HEK293 (cell line): ENCODE results near the gene OR10Z1.

Experiments
- CTCF ChIA-PET: fragments of 350-600 bp; formaldehyde crosslinking; extraction: SDS; loops from one replicate; lab custom pipeline; 2021; ENCODE audit warnings: antibody characterized with exemption; lab: Yijun Ruan, JAX
- POLR2A ChIA-PET: fragments of 300-600 bp; formaldehyde crosslinking; extraction: SDS; loops from one replicate; lab custom pipeline; 2020; ENCODE audit warnings: antibody characterized with exemption, inconsistent platforms; lab: Yijun Ruan, JAX
- H3K27ac ChIP-seq: fragments of 200-500 bp; sonication (Bioruptor generic); 2 replicates; pipeline ENCODE4 v1.5.1; 2014; ENCODE audit warnings: low read depth, low read length, control low read depth, inconsistent platforms; ENCODE audit errors: extremely low read depth
- H3K36me3 ChIP-seq, 2 experiments: fragments of 200-500 bp in 1 of 2; sonication (Bioruptor generic) in 1 of 2; 1 replicate in 1 of 2; 2 replicates in 1 of 2; pipeline ENCODE4 v1.5.1; 2014 to 2017; ENCODE audit warnings: inconsistent platforms in 2 of 2, low read length in 2 of 2; ENCODE audit not compliant: control insufficient read depth in 2 of 2, insufficient read depth in 1 of 2
- H3K4me1 ChIP-seq: fragments of 200-500 bp; sonication (Bioruptor generic); 2 replicates; pipeline ENCODE4 v1.5.1; 2014; ENCODE audit warnings: mild to moderate bottlenecking, low read length, inconsistent platforms; ENCODE audit not compliant: control insufficient read depth, insufficient read depth
- H3K4me3 ChIP-seq: 2 replicates; pipeline ENCODE4 v1.5.1; 2011; ENCODE audit warnings: low read depth, mild to moderate bottlenecking, control low read depth, low read length, moderate library complexity
- H3K9me3 ChIP-seq: fragments of 200-500 bp; sonication (Bioruptor generic); 2 replicates; pipeline ENCODE4 v1.5.1; 2014; ENCODE audit warnings: low read depth, low read length, inconsistent platforms; ENCODE audit not compliant: control insufficient read depth, insufficient read depth
- GLIS1 ChIP-seq: fragments of 450-650 bp; formaldehyde crosslinking; IDR thresholded peaks from 2 replicates; pipeline ENCODE4 v1.5.1; 2016; ENCODE audit warnings: missing biosample characterization, missing genetic modification characterization
- GLIS2 ChIP-seq: fragments of 450-650 bp; formaldehyde crosslinking; IDR thresholded peaks from 2 replicates; pipeline ENCODE4 v1.5.1; 2016; ENCODE audit warnings: missing biosample characterization, missing genetic modification characterization
- KLF8 ChIP-seq: fragments of 450-650 bp; formaldehyde crosslinking; IDR thresholded peaks from 2 replicates; pipeline ENCODE4 v1.5.1; 2016; ENCODE audit warnings: missing biosample characterization, missing genetic modification characterization
- MYNN ChIP-seq: fragments of 450-650 bp; formaldehyde crosslinking; IDR thresholded peaks from 2 replicates; pipeline ENCODE4 v1.5.1; 2016; ENCODE audit warnings: missing biosample characterization, missing genetic modification characterization, borderline replicate concordance
- ZBTB21 ChIP-seq: fragments of 450-650 bp; formaldehyde crosslinking; IDR thresholded peaks from 2 replicates; pipeline ENCODE4 v1.5.1; 2017; ENCODE audit warnings: missing biosample characterization, missing genetic modification characterization
- ZNF155 ChIP-seq: fragments of 450-650 bp; formaldehyde crosslinking; IDR thresholded peaks from 2 replicates; pipeline ENCODE4 v1.5.1; 2016; ENCODE audit warnings: missing biosample characterization, missing genetic modification characterization
- ZNF157 ChIP-seq: fragments of 450-650 bp; formaldehyde crosslinking; IDR thresholded peaks from 2 replicates; pipeline ENCODE4 v1.5.1; 2016; ENCODE audit warnings: missing biosample characterization, missing genetic modification characterization
- ZNF426 ChIP-seq: fragments of 450-650 bp; formaldehyde crosslinking; IDR thresholded peaks from 2 replicates; pipeline ENCODE4 v1.5.1; 2017; ENCODE audit warnings: missing biosample characterization, missing genetic modification characterization, mild to moderate bottlenecking, inconsistent platforms, moderate library complexity
- ZNF548 ChIP-seq: fragments of 450-650 bp; formaldehyde crosslinking; IDR thresholded peaks from 2 replicates; pipeline ENCODE4 v1.5.1; 2016; ENCODE audit warnings: missing biosample characterization, missing genetic modification characterization
- ZNF600 ChIP-seq: fragments of 450-650 bp; formaldehyde crosslinking; IDR thresholded peaks from 2 replicates; pipeline ENCODE4 v1.5.1; 2016; ENCODE audit warnings: missing biosample characterization, missing genetic modification characterization
- TF ChIP-seq, protein P1 (sequence below): sonication (generic); formaldehyde crosslinking; IDR thresholded peaks from 2 replicates; pipeline ENCODE4 v1.8.1; 2022; ENCODE audit warnings: mild to moderate bottlenecking, moderate library complexity, missing genetic modification reagents
- TF ChIP-seq, protein P2 (sequence below): fragments of 450-650 bp; formaldehyde crosslinking; IDR thresholded peaks from 2 replicates; pipeline ENCODE4 v1.5.1; 2016; ENCODE audit warnings: missing biosample characterization, missing genetic modification characterization
- TF ChIP-seq, protein P3 (sequence below): fragments of 450-650 bp; formaldehyde crosslinking; IDR thresholded peaks from 2 replicates; pipeline ENCODE4 v1.5.1; 2016; ENCODE audit warnings: missing biosample characterization, missing genetic modification characterization
- TF ChIP-seq, protein P4 (sequence below): fragments of 450-650 bp; formaldehyde crosslinking; IDR thresholded peaks from 2 replicates; pipeline ENCODE4 v1.5.1; 2016; ENCODE audit warnings: missing biosample characterization, missing genetic modification characterization
- TF ChIP-seq, protein P5 (sequence below): fragments of 450-650 bp; formaldehyde crosslinking; IDR thresholded peaks from 2 replicates; pipeline ENCODE4 v1.5.0; 2017; ENCODE audit warnings: missing biosample characterization, missing genetic modification characterization, borderline replicate concordance
- TF ChIP-seq, protein P6 (sequence below): fragments of 450-650 bp; formaldehyde crosslinking; IDR thresholded peaks from 2 replicates; pipeline ENCODE4 v1.5.1; 2017; ENCODE audit warnings: missing biosample characterization, missing genetic modification characterization
- TF ChIP-seq, protein P7 (sequence below): fragments of 450-650 bp; formaldehyde crosslinking; IDR thresholded peaks from 2 replicates; pipeline ENCODE4 v1.5.1; 2017; ENCODE audit warnings: missing biosample characterization, mild to moderate bottlenecking, missing genetic modification characterization, moderate library complexity

The OR10Z1 gene

DNA sequence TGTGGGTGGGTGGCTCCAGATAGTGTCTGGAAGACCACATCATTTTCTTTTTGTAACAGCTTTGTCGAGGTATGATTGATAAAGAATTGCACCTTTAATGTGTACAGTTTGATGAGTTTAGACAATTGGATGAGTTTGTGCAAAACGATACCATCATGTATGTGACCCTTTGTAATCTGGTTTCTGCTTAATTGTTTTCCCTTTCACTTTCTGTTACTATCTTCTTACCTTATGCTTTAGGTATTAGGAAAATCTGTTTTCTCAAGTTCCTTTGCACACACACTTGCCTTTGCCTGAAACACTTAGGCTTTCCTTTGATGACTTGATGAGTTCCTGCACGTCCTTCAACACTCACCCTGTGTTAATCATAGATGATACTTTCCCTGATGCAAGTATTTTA, 6.8 kb downstream of the OR10Z1 start:
- ChIA-PET POLR2A (no interaction called here), CTCF (no interaction called here)
- no peak overlapping the region for H3K27ac ChIP-seq
- H3K36me3 ChIP-seq: no peaks in the 10 kb centered on the region
- H3K9me3 ChIP-seq: no peaks in the 10 kb centered on the region
- TF ChIP-seq MYNN (tag by site-specific recombination) (no peak), GLIS1 (tag by site-specific recombination) (no peak), ZNF155 (tag by site-specific recombination) (no peak), ZNF426 (tag by site-specific recombination) (no peak), GLIS2 (tag by site-specific recombination) (no peak), ZBTB21 (tag by site-specific recombination) (no peak), ZNF600 (tag by site-specific recombination) (no peak), KLF8 (tag by site-specific recombination) (no peak), ZNF157 (no peak), ZNF548 (no peak)
- TF ChIP-seq, protein P1, sequence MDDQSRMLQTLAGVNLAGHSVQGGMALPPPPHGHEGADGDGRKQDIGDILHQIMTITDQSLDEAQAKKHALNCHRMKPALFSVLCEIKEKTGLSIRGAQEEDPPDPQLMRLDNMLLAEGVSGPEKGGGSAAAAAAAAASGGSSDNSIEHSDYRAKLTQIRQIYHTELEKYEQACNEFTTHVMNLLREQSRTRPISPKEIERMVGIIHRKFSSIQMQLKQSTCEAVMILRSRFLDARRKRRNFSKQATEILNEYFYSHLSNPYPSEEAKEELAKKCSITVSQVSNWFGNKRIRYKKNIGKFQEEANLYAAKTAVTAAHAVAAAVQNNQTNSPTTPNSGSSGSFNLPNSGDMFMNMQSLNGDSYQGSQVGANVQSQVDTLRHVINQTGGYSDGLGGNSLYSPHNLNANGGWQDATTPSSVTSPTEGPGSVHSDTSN (CRISPR knock-in tag): no peak
- TF ChIP-seq, protein P2, sequence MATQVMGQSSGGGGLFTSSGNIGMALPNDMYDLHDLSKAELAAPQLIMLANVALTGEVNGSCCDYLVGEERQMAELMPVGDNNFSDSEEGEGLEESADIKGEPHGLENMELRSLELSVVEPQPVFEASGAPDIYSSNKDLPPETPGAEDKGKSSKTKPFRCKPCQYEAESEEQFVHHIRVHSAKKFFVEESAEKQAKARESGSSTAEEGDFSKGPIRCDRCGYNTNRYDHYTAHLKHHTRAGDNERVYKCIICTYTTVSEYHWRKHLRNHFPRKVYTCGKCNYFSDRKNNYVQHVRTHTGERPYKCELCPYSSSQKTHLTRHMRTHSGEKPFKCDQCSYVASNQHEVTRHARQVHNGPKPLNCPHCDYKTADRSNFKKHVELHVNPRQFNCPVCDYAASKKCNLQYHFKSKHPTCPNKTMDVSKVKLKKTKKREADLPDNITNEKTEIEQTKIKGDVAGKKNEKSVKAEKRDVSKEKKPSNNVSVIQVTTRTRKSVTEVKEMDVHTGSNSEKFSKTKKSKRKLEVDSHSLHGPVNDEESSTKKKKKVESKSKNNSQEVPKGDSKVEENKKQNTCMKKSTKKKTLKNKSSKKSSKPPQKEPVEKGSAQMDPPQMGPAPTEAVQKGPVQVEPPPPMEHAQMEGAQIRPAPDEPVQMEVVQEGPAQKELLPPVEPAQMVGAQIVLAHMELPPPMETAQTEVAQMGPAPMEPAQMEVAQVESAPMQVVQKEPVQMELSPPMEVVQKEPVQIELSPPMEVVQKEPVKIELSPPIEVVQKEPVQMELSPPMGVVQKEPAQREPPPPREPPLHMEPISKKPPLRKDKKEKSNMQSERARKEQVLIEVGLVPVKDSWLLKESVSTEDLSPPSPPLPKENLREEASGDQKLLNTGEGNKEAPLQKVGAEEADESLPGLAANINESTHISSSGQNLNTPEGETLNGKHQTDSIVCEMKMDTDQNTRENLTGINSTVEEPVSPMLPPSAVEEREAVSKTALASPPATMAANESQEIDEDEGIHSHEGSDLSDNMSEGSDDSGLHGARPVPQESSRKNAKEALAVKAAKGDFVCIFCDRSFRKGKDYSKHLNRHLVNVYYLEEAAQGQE (tag by site-specific recombination): no peak
- TF ChIP-seq, protein P3, sequence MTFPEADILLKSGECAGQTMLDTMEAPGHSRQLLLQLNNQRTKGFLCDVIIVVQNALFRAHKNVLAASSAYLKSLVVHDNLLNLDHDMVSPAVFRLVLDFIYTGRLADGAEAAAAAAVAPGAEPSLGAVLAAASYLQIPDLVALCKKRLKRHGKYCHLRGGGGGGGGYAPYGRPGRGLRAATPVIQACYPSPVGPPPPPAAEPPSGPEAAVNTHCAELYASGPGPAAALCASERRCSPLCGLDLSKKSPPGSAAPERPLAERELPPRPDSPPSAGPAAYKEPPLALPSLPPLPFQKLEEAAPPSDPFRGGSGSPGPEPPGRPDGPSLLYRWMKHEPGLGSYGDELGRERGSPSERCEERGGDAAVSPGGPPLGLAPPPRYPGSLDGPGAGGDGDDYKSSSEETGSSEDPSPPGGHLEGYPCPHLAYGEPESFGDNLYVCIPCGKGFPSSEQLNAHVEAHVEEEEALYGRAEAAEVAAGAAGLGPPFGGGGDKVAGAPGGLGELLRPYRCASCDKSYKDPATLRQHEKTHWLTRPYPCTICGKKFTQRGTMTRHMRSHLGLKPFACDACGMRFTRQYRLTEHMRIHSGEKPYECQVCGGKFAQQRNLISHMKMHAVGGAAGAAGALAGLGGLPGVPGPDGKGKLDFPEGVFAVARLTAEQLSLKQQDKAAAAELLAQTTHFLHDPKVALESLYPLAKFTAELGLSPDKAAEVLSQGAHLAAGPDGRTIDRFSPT (tag by site-specific recombination): no peak
- TF ChIP-seq, protein P4, sequence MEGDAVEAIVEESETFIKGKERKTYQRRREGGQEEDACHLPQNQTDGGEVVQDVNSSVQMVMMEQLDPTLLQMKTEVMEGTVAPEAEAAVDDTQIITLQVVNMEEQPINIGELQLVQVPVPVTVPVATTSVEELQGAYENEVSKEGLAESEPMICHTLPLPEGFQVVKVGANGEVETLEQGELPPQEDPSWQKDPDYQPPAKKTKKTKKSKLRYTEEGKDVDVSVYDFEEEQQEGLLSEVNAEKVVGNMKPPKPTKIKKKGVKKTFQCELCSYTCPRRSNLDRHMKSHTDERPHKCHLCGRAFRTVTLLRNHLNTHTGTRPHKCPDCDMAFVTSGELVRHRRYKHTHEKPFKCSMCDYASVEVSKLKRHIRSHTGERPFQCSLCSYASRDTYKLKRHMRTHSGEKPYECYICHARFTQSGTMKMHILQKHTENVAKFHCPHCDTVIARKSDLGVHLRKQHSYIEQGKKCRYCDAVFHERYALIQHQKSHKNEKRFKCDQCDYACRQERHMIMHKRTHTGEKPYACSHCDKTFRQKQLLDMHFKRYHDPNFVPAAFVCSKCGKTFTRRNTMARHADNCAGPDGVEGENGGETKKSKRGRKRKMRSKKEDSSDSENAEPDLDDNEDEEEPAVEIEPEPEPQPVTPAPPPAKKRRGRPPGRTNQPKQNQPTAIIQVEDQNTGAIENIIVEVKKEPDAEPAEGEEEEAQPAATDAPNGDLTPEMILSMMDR: no peak
- TF ChIP-seq, protein P5, sequence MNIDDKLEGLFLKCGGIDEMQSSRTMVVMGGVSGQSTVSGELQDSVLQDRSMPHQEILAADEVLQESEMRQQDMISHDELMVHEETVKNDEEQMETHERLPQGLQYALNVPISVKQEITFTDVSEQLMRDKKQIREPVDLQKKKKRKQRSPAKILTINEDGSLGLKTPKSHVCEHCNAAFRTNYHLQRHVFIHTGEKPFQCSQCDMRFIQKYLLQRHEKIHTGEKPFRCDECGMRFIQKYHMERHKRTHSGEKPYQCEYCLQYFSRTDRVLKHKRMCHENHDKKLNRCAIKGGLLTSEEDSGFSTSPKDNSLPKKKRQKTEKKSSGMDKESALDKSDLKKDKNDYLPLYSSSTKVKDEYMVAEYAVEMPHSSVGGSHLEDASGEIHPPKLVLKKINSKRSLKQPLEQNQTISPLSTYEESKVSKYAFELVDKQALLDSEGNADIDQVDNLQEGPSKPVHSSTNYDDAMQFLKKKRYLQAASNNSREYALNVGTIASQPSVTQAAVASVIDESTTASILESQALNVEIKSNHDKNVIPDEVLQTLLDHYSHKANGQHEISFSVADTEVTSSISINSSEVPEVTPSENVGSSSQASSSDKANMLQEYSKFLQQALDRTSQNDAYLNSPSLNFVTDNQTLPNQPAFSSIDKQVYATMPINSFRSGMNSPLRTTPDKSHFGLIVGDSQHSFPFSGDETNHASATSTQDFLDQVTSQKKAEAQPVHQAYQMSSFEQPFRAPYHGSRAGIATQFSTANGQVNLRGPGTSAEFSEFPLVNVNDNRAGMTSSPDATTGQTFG (tag by site-specific recombination): no peak
- TF ChIP-seq, protein P6, sequence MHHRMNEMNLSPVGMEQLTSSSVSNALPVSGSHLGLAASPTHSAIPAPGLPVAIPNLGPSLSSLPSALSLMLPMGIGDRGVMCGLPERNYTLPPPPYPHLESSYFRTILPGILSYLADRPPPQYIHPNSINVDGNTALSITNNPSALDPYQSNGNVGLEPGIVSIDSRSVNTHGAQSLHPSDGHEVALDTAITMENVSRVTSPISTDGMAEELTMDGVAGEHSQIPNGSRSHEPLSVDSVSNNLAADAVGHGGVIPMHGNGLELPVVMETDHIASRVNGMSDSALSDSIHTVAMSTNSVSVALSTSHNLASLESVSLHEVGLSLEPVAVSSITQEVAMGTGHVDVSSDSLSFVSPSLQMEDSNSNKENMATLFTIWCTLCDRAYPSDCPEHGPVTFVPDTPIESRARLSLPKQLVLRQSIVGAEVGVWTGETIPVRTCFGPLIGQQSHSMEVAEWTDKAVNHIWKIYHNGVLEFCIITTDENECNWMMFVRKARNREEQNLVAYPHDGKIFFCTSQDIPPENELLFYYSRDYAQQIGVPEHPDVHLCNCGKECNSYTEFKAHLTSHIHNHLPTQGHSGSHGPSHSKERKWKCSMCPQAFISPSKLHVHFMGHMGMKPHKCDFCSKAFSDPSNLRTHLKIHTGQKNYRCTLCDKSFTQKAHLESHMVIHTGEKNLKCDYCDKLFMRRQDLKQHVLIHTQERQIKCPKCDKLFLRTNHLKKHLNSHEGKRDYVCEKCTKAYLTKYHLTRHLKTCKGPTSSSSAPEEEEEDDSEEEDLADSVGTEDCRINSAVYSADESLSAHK: no peak
- TF ChIP-seq, protein P7, sequence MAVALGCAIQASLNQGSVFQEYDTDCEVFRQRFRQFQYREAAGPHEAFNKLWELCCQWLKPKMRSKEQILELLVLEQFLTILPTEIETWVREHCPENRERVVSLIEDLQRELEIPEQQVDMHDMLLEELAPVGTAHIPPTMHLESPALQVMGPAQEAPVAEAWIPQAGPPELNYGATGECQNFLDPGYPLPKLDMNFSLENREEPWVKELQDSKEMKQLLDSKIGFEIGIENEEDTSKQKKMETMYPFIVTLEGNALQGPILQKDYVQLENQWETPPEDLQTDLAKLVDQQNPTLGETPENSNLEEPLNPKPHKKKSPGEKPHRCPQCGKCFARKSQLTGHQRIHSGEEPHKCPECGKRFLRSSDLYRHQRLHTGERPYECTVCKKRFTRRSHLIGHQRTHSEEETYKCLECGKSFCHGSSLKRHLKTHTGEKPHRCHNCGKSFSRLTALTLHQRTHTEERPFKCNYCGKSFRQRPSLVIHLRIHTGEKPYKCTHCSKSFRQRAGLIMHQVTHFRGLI: no peak
- H3K4me1 ChIP-seq: no peaks in the 10 kb centered on the region
- no peak overlapping the region for H3K4me3 ChIP-seq
